Breast epithelium (tissue), 3 donors: ENCODE data around the gene ABR.

Experiments used
- CTCF ChIP-seq, 3 donors: fragments of 450-650 bp; IDR thresholded peaks; one replicate each; pipeline ENCODE4 v1.5.1; 2016 to 2017; ENCODE audit warnings: antibody characterized with exemption in 3 of 3, mild to moderate bottlenecking in 3 of 3, moderate library complexity in 3 of 3
- POLR2A ChIP-seq: fragments of 450-650 bp; IDR thresholded peaks from one replicate; pipeline ENCODE4 v1.6.1; 2016; ENCODE audit warnings: antibody characterized with exemption, mild to moderate bottlenecking, moderate library complexity

DNA sequence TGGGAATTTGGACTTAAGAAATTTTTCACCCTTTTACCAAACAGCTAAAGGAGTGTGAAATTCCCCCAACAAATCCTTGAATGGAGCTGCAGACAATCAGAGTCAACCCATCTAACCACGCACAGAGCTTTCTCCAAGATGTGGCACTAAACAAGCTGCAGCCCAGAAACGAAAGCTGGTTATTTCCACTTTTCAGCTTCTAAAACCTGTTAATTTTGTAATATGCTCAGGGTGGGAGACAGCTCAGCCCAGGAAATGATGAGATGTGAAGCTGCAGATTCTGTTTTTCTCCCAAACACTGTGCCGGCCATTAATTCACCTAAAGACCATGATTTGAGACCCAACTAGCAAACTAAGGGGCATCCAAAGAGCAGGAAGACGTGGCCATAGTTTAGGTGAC, 33.2 kb upstream of the ABR start:
- TF ChIP-seq CTCF (IDR thresholded peaks at IDR 0.05), result no peak
- no peak for TF ChIP-seq POLR2A
